OCI-LY7 (cell line): ENCODE measurements around the gene TRERF1. TPM values are rescaled to one million over a fixed set of nuclear protein-coding genes. Genes with fewer than 3 reads are reported as not detected.
"Not testable (repeated sequence)": the region's sequence is repeated elsewhere in the genome, so short reads cannot be mapped to it uniquely, and the experiment has no call there.

Experiments used
- BruUV-seq: library from RNA; stranded (reverse); fragments of 400-500 nt; replicated peaks from 2 replicates; lab custom pipeline; 2021; lab: Mats Ljungman, UMichigan
- CTCF ChIA-PET: fragments of 300-600 bp; sonication (Branson Sonifier 250); formaldehyde crosslinking; loops from one replicate; lab custom pipeline; 2022; ENCODE audit warnings: antibody characterized with exemption; ENCODE audit not compliant: unreplicated experiment; lab: Charles Lee
- POLR2A ChIA-PET: fragments of 300-600 bp; sonication (Branson Sonifier 250); formaldehyde crosslinking; loops from one replicate; lab custom pipeline; 2022; ENCODE audit warnings: antibody characterized with exemption; lab: Charles Lee
- DNase-seq: peaks from one replicate; pipeline ENCODE4 v3.0.0-alpha.2; 2015; ENCODE audit warnings: low spot score
- H2AFZ ChIP-seq: fragments of 200-600 bp; sonication (generic), shearing (Covaris generic); 2 replicates; pipeline ENCODE4 v1.6.1; 2014; ENCODE audit warnings: mild to moderate bottlenecking, antibody characterized with exemption, low read length, moderate library complexity
- H3K27ac ChIP-seq: fragments of 200-600 bp; sonication (generic); 2 replicates; pipeline ENCODE4 v1.5.1; 2014; ENCODE audit warnings: mixed run types, low read depth, mild to moderate bottlenecking, moderate library complexity, low read length, inconsistent platforms; ENCODE audit not compliant: poor library complexity, severe bottlenecking
- H3K36me3 ChIP-seq: fragments of 200-600 bp; sonication (generic); 2 replicates; pipeline ENCODE4 v1.6.1; 2014; ENCODE audit warnings: mild to moderate bottlenecking, antibody characterized with exemption, low read length, moderate library complexity, mixed read lengths; ENCODE audit not compliant: insufficient read depth
- H3K4me1 ChIP-seq: fragments of 200-600 bp; sonication (generic); 2 replicates; pipeline ENCODE4 v1.5.1; 2014; ENCODE audit warnings: mild to moderate bottlenecking, low read length; ENCODE audit not compliant: insufficient read depth, poor library complexity, severe bottlenecking
- H3K4me2 ChIP-seq: fragments of 200-600 bp; sonication (generic); 2 replicates; pipeline ENCODE4 v1.6.1; 2014; ENCODE audit warnings: mild to moderate bottlenecking, low read length
- H3K4me3 ChIP-seq: fragments of 200-600 bp; sonication (generic); 2 replicates; pipeline ENCODE4 v1.5.1; 2014; ENCODE audit warnings: mild to moderate bottlenecking, low read depth, low read length; ENCODE audit not compliant: poor library complexity, severe bottlenecking
- H3K79me2 ChIP-seq: fragments of 200-600 bp; sonication (generic); 2 replicates; pipeline ENCODE4 v1.6.1; 2016; ENCODE audit warnings: low read depth, mild to moderate bottlenecking, low read length, moderate library complexity, mixed read lengths; ENCODE audit not compliant: insufficient read depth
- H3K9me2 ChIP-seq: fragments of 200-600 bp; sonication (generic); 2 replicates; pipeline ENCODE4 v1.6.1; 2016; ENCODE audit warnings: mild to moderate bottlenecking, low read length, mixed read lengths; ENCODE audit not compliant: insufficient read depth
- H3K9me3 ChIP-seq: fragments of 200-600 bp; sonication (generic); 2 replicates; pipeline ENCODE4 v1.6.1; 2014; ENCODE audit warnings: mild to moderate bottlenecking, mixed run types, low read length, mixed read lengths
- H4K20me1 ChIP-seq: fragments of 200-600 bp; sonication (generic); 2 replicates; pipeline ENCODE4 v1.6.1; 2014; ENCODE audit warnings: mild to moderate bottlenecking, antibody characterized with exemption, low read length, moderate library complexity, mixed read lengths; ENCODE audit not compliant: insufficient read depth
- CTCF ChIP-seq: fragments of 200-600 bp; sonication (generic); conservative IDR thresholded peaks from 2 replicates; pipeline ENCODE4 v1.5.1; 2014; ENCODE audit warnings: mild to moderate bottlenecking, antibody characterized with exemption, low read length, moderate library complexity, mixed read lengths
- EZH2phosphoT487 ChIP-seq: fragments of 200-600 bp; sonication (generic); IDR thresholded peaks from 2 replicates; pipeline ENCODE4 v1.6.1; 2018; ENCODE audit warnings: low read depth, borderline replicate concordance, mild to moderate bottlenecking, mixed run types, antibody characterized with exemption, low read length, moderate library complexity, mixed read lengths
- intact Hi-C: fragments of 100-400 bp; cut with micrococcal nuclease; formaldehyde crosslinking; loops from one replicate; pipeline ENCODE4 v1.10.0; 2022; ENCODE audit not compliant: unreplicated experiment
- total RNA-seq, 2 experiments: library from RNA; depleted of rRNA in 1 of 2; stranded (reverse); fragments of >200 nt in 1 of 2; shearing (Covaris generic) in 1 of 2; gene quantifications; 2 replicates each; pipeline ENCODE4 v1.2.3, GENCODE V29; 2014 to 2022

The TRERF1 gene
- total RNA-seq, 2 experiments from 2014 or later: 5.7 to 12.9 TPM

DNA sequence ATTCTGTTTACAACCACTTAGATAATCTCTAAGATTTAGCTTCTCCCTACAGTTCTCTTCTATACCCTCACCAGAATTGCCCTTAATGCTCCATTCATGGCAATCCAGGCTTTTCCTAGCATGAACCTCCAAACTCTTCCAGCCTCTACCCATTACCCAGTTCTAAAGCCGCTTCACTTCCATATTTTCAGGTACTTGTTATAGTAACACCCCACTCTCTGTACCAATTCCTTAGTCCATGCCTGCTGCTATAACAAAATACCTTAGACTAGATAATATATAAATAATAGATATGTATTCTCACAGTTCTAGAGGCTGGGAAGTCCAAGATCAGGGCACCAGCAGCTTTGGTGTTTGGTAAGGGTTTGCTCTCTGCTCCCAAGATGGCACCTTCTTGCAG is 16.5 kb upstream of the TRERF1 start:
- CTCF ChIA-PET: no interaction called here
- H3K27ac ChIP-seq: no peak overlapping the region
- H3K79me2 ChIP-seq: no peaks in the 10 kb centered on the region
- H3K4me1 ChIP-seq: no peaks in the 10 kb centered on the region
- no peak overlapping the region for H3K4me3 ChIP-seq
- no peak overlapping the region for H2AFZ ChIP-seq
- no peak for DNase-seq
- H3K9me2 ChIP-seq: no peaks in the 10 kb centered on the region
- POLR2A ChIA-PET: no interaction called here
- no peaks in the 10 kb centered on the region for H4K20me1 ChIP-seq
- no peaks in the 10 kb centered on the region for H3K36me3 ChIP-seq
- TF ChIP-seq EZH2phosphoT487: no peak
- TF ChIP-seq CTCF: no peak
- no peak overlapping the region for H3K4me2 ChIP-seq
- BruUV-seq: no TSS peak
- 0 out of 2 replicates have a peak, but pooled peaks cover 6% of the 10 kb centered on the region for H3K9me3 ChIP-seq
- intact Hi-C loops: no loop called here

DNA sequence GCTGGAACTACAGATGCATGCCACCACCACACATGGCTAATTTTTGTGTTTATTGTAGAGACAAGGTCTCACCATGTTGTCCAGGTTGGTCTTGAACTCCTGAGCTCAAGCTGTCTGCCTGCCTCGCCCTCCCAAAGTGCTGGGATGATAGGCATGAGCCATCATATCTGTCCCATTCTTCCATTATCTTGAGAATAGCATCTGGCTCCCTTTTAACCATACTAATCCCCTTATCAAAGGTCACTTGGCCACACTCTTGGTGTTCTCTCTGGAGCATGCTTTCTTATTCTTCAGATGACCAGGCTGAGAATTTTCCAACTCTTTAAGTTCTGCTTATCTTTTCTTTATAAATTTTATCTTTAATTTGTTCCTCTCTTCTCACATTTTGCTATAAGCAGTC is 15.9 kb upstream of the TRERF1 start:
- BruUV-seq: no TSS peak
- DNase-seq: no peak
- H3K27ac ChIP-seq: no peak overlapping the region
- H3K4me1 ChIP-seq: no peaks in the 10 kb centered on the region
- no peaks in the 10 kb centered on the region for H3K36me3 ChIP-seq
- H3K4me2 ChIP-seq: no peak overlapping the region
- no peak overlapping the region for H3K4me3 ChIP-seq
- no peak overlapping the region for H2AFZ ChIP-seq
- ChIA-PET POLR2A (interaction anchor here (0.6 kb wide), 1 partner anchor 113 kb away, joined by 4 read pairs; no protein-coding TSS in a partner anchor), CTCF (no interaction called here)
- H4K20me1 ChIP-seq: no peaks in the 10 kb centered on the region
- no peaks in the 10 kb centered on the region for H3K79me2 ChIP-seq
- intact Hi-C loops: no loop called here
- TF ChIP-seq EZH2phosphoT487 (no peak), CTCF (no peak)
- no peaks in the 10 kb centered on the region for H3K9me2 ChIP-seq
- 0 out of 2 replicates have a peak, but pooled peaks cover 6% of the 10 kb centered on the region for H3K9me3 ChIP-seq

DNA sequence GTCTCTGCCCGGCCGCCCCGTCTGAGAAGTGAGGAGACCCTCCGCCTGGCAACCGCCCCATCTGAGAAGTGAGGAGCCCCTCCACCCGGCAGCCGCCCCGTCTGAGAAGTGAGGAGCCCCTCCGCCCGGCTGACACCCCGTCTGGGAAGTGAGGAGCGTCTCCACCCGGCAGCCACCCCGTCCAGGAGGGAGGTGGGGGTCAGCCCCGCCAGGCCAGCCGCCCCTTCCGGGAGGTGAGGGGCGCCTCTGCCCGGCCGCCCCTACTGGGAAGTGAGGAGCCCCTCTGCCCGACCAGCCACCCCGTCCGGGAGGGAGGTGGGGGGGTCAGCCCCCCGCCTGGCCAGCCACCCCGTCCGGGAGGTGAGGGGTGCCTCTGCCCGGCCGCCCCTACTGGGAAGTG is 14.7 kb upstream of the TRERF1 start:
- H3K4me2 ChIP-seq, H3K79me2 ChIP-seq, H3K4me3 ChIP-seq, intact Hi-C loops, H4K20me1 ChIP-seq, H2AFZ ChIP-seq, H3K9me3 ChIP-seq, H3K4me1 ChIP-seq, H3K9me2 ChIP-seq, BruUV-seq, DNase-seq, CTCF ChIA-PET, H3K27ac ChIP-seq, H3K36me3 ChIP-seq, POLR2A ChIA-PET: not testable (repeated sequence)
